Astrocyte of the cerebellum (primary cell): ENCODE data around the gene B9D1.

Source experiments
- DNase-seq: peaks from one replicate; pipeline ENCODE4 v3.0.0-alpha.2; 2011; ENCODE audit warnings: low read depth
- H3K4me3 ChIP-seq: 2 replicates; pipeline ENCODE4 v1.5.1; 2011; ENCODE audit warnings: mild to moderate bottlenecking, low read depth, low read length, moderate library complexity
- CTCF ChIP-seq: IDR thresholded peaks from 2 replicates; pipeline ENCODE4 v1.5.1; 2012; ENCODE audit warnings: low read length, low read depth, moderate library complexity, mild to moderate bottlenecking; ENCODE audit errors: missing control alignments
- in situ Hi-C: cut with HindIII; loops from 2 replicates; pipeline ENCODE4 v1.10.0; 2017; ENCODE audit warnings: low sequenced_read_pairs

The B9D1 gene

GRCh38 chr17:19408346-19408710, 45.8 kb upstream of the B9D1 start:
- in situ Hi-C loops = no loop called here
- no peak overlapping the region for H3K4me3 ChIP-seq
- no peak for DNase-seq
- TF ChIP-seq CTCF = no peak

- no peak for TF ChIP-seq CTCF
- DNase-seq = no peak
- in situ Hi-C loops = no loop called here
- H3K4me3 ChIP-seq = no peak overlapping the region
Measured at GRCh38 chr17:19407601-19408345, 45.2 kb upstream of the B9D1 start.

- in situ Hi-C loops = no loop called here
- no peak for DNase-seq
- no peak overlapping the region for H3K4me3 ChIP-seq
- TF ChIP-seq CTCF = no peak
Measured at GRCh38 chr17:19405114-19405513, 42.6 kb upstream of the B9D1 start.

- in situ Hi-C loops = no loop called here
- DNase-seq = no peak
- no peak for TF ChIP-seq CTCF
- H3K4me3 ChIP-seq = no peak overlapping the region
Measured at GRCh38 chr17:19404264-19404663, 41.7 kb upstream of the B9D1 start.

GRCh38 chr17:19403021-19403420, 40.5 kb upstream of the B9D1 start:
- no peak for DNase-seq
- TF ChIP-seq CTCF = no peak
- H3K4me3 ChIP-seq = no peak overlapping the region
- in situ Hi-C loops = no loop called here

- TF ChIP-seq CTCF = no peak
- DNase-seq = no peak
- in situ Hi-C loops = no loop called here
- H3K4me3 ChIP-seq = no peak overlapping the region
Measured at GRCh38 chr17:19402171-19402570, 39.6 kb upstream of the B9D1 start.
